Ishikawa (cell line): ENCODE measurements around the gene BIRC2.

Experiments used
- CEBPB ChIP-seq: IDR thresholded peaks from 2 replicates; pipeline ENCODE4 v1.6.1; 2012
- CREB1 ChIP-seq: IDR thresholded peaks from 2 replicates; pipeline ENCODE4 v1.6.1; 2012; ENCODE audit warnings: low read depth
- EGR1 ChIP-seq: IDR thresholded peaks from 2 replicates; pipeline ENCODE4 v1.6.1; 2012
- EP300 ChIP-seq: IDR thresholded peaks from 2 replicates; pipeline ENCODE4 v1.6.1; 2012; ENCODE audit warnings: borderline replicate concordance
- FOXM1 ChIP-seq: IDR thresholded peaks from 2 replicates; pipeline ENCODE4 v1.6.1; 2012; ENCODE audit warnings: low read depth, borderline replicate concordance
- NFIC ChIP-seq: IDR thresholded peaks from 2 replicates; pipeline ENCODE4 v1.6.1; 2012
- RAD21 ChIP-seq: IDR thresholded peaks from 2 replicates; pipeline ENCODE4 v1.6.1; 2012; ENCODE audit warnings: low read depth
- TAF1 ChIP-seq: IDR thresholded peaks from 2 replicates; pipeline ENCODE4 v1.6.1; 2012; ENCODE audit warnings: low read depth, mild to moderate bottlenecking
- TCF12 ChIP-seq: IDR thresholded peaks from 2 replicates; pipeline ENCODE4 v1.6.1; 2012; ENCODE audit warnings: low read depth
- TEAD4 ChIP-seq: IDR thresholded peaks from 2 replicates; pipeline ENCODE4 v1.6.1; 2012
- YY1 ChIP-seq: IDR thresholded peaks from 2 replicates; pipeline ENCODE4 v1.6.1; 2012; ENCODE audit warnings: low read depth
- ZBTB7A ChIP-seq: IDR thresholded peaks from 2 replicates; pipeline ENCODE4 v1.6.1; 2012; ENCODE audit warnings: low read depth
- TF ChIP-seq, protein P1 (sequence below): IDR thresholded peaks from 2 replicates; pipeline ENCODE4 v1.6.1; 2012
- TF ChIP-seq, protein P2 (sequence below): IDR thresholded peaks from 2 replicates; pipeline ENCODE4 v1.6.1; 2012; ENCODE audit warnings: low read depth, mild to moderate bottlenecking
- TF ChIP-seq, protein P3 (sequence below): IDR thresholded peaks from 2 replicates; pipeline ENCODE4 v1.6.1; 2012

Gene BIRC2

DNA sequence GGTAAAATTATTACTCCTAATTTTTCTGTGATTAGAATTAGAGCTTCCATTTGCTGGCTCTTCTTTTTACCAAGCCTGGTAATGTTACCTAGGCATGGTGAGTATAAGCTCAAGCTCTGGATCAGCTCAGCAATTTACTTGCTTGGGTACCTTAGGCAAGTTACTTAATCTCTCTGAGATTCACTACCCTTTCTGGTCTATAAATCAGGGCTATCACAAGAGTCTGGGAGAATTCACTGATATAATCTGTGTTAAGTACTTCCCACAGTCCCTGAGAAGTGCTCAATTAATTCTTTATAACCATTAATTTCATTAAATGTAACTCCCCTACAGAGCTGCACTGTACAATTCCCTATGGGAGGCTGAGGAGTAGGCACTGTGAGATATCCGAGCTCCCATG, 61.3 kb downstream of the BIRC2 start:
- no peak for TF ChIP-seq RAD21
- TF ChIP-seq YY1: no peak
- no peak for TF ChIP-seq TEAD4
- TF ChIP-seq, protein P1, sequence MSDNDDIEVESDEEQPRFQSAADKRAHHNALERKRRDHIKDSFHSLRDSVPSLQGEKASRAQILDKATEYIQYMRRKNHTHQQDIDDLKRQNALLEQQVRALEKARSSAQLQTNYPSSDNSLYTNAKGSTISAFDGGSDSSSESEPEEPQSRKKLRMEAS: no peak
- no peak for TF ChIP-seq CEBPB
- TF ChIP-seq NFIC: no peak
- no peak for TF ChIP-seq TCF12
- no peak for TF ChIP-seq EP300
- TF ChIP-seq ZBTB7A: no peak
- no peak for TF ChIP-seq TAF1
- no peak for TF ChIP-seq CREB1
- no peak for TF ChIP-seq EGR1

DNA sequence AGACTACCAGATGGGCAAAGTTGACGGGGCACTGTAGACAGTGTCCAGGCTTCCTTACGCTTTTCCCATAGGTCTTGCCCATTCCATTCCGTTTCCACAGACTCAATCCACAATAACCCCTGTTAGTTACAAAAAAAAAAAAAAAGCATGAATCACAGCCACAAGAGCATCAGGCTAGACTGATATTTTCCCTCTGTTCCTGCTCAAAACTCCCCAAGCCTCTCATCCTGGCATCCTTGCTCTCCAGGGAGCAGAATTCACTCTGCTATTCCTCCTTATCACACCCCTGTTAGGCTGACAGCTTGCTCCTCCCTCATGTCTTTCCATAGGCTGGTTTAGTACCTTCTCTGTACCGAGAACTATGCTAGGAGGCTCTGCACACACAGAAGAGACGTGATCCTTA, 63.4 kb downstream of the BIRC2 start:
- TF ChIP-seq, protein P1: no peak
- TF ChIP-seq EGR1: no peak

DNA sequence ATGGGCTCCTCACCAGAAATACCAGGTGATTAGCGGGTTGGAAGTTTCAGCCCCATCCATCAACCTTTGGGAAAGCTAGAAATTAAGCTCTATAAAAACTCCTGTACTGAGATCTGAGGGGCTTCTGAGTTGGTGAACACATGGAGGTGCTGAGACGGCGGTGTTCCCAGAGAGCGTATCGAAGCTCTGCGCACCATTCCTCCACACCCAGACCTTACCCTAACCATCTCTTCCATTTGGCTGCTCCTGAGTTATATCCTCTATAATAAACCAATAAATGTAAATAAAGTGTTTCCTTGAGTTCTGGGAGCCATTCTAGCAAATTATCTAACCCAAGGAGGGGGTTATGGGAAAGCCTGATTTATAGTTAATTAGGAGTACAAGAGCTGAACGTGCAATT, 64.1 kb downstream of the BIRC2 start:
- TF ChIP-seq, protein P2, sequence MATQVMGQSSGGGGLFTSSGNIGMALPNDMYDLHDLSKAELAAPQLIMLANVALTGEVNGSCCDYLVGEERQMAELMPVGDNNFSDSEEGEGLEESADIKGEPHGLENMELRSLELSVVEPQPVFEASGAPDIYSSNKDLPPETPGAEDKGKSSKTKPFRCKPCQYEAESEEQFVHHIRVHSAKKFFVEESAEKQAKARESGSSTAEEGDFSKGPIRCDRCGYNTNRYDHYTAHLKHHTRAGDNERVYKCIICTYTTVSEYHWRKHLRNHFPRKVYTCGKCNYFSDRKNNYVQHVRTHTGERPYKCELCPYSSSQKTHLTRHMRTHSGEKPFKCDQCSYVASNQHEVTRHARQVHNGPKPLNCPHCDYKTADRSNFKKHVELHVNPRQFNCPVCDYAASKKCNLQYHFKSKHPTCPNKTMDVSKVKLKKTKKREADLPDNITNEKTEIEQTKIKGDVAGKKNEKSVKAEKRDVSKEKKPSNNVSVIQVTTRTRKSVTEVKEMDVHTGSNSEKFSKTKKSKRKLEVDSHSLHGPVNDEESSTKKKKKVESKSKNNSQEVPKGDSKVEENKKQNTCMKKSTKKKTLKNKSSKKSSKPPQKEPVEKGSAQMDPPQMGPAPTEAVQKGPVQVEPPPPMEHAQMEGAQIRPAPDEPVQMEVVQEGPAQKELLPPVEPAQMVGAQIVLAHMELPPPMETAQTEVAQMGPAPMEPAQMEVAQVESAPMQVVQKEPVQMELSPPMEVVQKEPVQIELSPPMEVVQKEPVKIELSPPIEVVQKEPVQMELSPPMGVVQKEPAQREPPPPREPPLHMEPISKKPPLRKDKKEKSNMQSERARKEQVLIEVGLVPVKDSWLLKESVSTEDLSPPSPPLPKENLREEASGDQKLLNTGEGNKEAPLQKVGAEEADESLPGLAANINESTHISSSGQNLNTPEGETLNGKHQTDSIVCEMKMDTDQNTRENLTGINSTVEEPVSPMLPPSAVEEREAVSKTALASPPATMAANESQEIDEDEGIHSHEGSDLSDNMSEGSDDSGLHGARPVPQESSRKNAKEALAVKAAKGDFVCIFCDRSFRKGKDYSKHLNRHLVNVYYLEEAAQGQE: no peak
- TF ChIP-seq CEBPB (no peak), TAF1 (no peak), ZBTB7A (no peak), TEAD4 (no peak), CREB1 (no peak), YY1 (no peak), NFIC (no peak)
- TF ChIP-seq, protein P3, sequence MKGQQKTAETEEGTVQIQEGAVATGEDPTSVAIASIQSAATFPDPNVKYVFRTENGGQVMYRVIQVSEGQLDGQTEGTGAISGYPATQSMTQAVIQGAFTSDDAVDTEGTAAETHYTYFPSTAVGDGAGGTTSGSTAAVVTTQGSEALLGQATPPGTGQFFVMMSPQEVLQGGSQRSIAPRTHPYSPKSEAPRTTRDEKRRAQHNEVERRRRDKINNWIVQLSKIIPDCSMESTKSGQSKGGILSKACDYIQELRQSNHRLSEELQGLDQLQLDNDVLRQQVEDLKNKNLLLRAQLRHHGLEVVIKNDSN: no peak

DNA sequence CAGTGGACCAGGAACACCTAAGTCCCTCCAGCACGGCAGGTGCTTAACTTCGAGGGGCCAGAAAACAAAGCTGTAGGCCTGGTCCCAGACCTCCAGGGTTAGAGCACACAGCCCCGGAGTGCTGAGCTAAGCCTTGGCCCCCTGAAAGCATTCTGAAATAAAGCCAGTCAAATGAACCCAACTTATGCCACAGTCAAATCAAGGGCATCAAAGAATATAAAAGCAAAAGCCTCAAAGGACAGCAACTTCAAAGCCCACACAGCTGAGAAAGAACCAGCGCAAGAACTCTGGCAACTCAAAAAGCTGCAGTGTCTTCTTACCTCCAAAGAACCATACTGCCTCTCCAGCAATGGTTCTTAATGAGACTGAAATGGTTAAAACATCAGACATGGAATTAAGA, 66.5 kb downstream of the BIRC2 start:
- TF ChIP-seq ZBTB7A (no peak), CEBPB (no peak), TCF12 (no peak), TEAD4 (no peak), TAF1 (no peak), EP300 (no peak)

DNA sequence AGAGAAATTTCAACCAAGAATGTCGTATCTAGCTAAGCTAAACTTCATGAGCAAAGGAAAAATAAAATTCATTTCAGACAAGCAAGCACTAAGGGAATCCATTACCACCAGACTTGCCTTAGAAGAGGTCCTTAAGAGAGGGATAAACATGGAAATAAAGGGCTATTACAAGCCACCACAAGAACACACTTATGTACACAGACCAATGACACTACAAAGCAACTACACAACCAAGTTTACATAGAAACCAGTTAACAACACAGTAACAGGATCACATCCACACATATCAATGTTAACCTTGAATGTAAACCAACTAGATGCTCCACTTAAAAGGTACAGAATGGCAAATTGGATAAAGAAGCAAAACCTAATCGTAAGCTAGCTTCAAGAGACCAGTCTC, 67.5 kb downstream of the BIRC2 start:
- no peak for TF ChIP-seq YY1
- no peak for TF ChIP-seq CREB1
- no peak for TF ChIP-seq TAF1
- TF ChIP-seq CEBPB: no peak
- TF ChIP-seq FOXM1: no peak
- TF ChIP-seq RAD21: no peak
- TF ChIP-seq ZBTB7A: no peak
- TF ChIP-seq, protein P3: no peak
- TF ChIP-seq, protein P2: no peak
- TF ChIP-seq, protein P1: no peak
- no peak for TF ChIP-seq EP300

DNA sequence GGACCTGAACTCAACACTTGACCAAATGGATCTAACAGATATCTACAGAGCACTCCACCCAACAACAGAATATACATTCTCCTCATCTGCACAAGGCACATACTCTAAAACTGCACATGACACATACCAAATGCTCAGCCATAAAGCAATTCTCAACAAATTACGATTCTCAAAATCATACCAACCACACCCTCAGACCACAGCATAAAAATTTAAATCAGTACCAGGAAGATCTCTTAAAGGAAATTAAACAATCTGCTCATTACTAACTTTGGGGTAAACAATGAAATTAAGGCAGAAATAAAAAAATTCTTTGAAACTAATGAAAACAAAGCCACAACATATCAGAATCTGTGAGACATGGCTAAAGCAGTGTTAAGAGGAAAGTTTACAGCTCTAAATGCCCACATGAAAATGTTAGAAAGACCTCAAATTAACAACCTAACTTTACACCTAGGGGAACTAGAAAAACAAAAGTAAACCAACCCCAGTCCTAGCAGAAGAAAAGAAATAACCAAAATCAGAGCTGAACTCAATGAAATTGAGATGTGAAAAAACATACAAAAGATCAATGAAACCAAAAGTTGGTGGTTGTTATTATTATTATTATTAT, 68.4 kb downstream of the BIRC2 start:
- TF ChIP-seq RAD21: no peak
- no peak for TF ChIP-seq CEBPB
- TF ChIP-seq, protein P1: no peak
- TF ChIP-seq ZBTB7A: no peak
- no peak for TF ChIP-seq EGR1
- TF ChIP-seq FOXM1: no peak
- no peak for TF ChIP-seq TCF12
- no peak for TF ChIP-seq TAF1
- TF ChIP-seq EP300: no peak
- TF ChIP-seq, protein P3: no peak
- TF ChIP-seq NFIC: no peak
- no peak for TF ChIP-seq YY1
- TF ChIP-seq TEAD4: no peak
